GM23248 (cell line): ENCODE data around the gene CCN6. TPM values are rescaled to one million over a fixed set of nuclear protein-coding genes. Genes with fewer than 3 reads are reported as not detected.
"Not testable (repeated sequence)": the region's sequence is repeated elsewhere in the genome, so short reads cannot be mapped to it uniquely, and the experiment has no call there.

Source experiments
- DNase-seq: peaks from one replicate; pipeline ENCODE4 v3.0.0-alpha.2; 2015
- H2AFZ ChIP-seq: fragments of 200-600 bp; sonication (generic); 2 replicates; pipeline ENCODE4 v1.6.1; 2016; ENCODE audit warnings: antibody characterized with exemption
- H3F3A ChIP-seq: fragments of 200-600 bp; sonication (generic); 2 replicates; pipeline ENCODE4 v1.6.1; 2016; ENCODE audit warnings: mild to moderate bottlenecking, antibody characterized with exemption, mixed run types; ENCODE audit not compliant: insufficient read depth
- H3K27ac ChIP-seq: fragments of 200-600 bp; sonication (generic); 2 replicates; pipeline ENCODE4 v1.5.1; 2016; ENCODE audit warnings: mild to moderate bottlenecking
- H3K27me3 ChIP-seq: fragments of 200-600 bp; sonication (generic); replicated peaks from 2 replicates; pipeline ENCODE4 v1.6.1; 2016; ENCODE audit warnings: mild to moderate bottlenecking; ENCODE audit not compliant: insufficient read depth
- H3K36me3 ChIP-seq: fragments of 200-600 bp; sonication (generic); 2 replicates; pipeline ENCODE4 v1.6.1; 2016; ENCODE audit warnings: low read depth, mild to moderate bottlenecking
- H3K4me1 ChIP-seq: fragments of 200-600 bp; sonication (generic); 2 replicates; pipeline ENCODE4 v1.6.1; 2016; ENCODE audit warnings: mild to moderate bottlenecking; ENCODE audit not compliant: insufficient read depth
- H3K4me2 ChIP-seq: fragments of 200-600 bp; sonication (generic); one replicate; pipeline ENCODE4 v1.6.1; 2016; ENCODE audit warnings: mild to moderate bottlenecking; ENCODE audit not compliant: unreplicated experiment
- H3K4me3 ChIP-seq: fragments of 200-600 bp; sonication (generic); 2 replicates; pipeline ENCODE4 v1.5.1; 2016; ENCODE audit warnings: mild to moderate bottlenecking
- H3K79me2 ChIP-seq: fragments of 200-600 bp; sonication (generic); 2 replicates; pipeline ENCODE4 v1.6.1; 2016; ENCODE audit warnings: mild to moderate bottlenecking; ENCODE audit not compliant: insufficient read depth
- H3K9ac ChIP-seq: fragments of 200-600 bp; sonication (generic); 2 replicates; pipeline ENCODE4 v1.6.1; 2016; ENCODE audit warnings: mild to moderate bottlenecking
- H3K9me2 ChIP-seq: fragments of 200-600 bp; sonication (generic); 2 replicates; pipeline ENCODE4 v1.6.1; 2016; ENCODE audit warnings: mixed run types, mild to moderate bottlenecking, moderate library complexity; ENCODE audit not compliant: insufficient read depth
- H3K9me3 ChIP-seq: fragments of 200-600 bp; sonication (generic); one replicate; pipeline ENCODE4 v1.6.1; 2017; ENCODE audit warnings: low read depth
- H4K20me1 ChIP-seq: fragments of 200-600 bp; sonication (generic); 2 replicates; pipeline ENCODE4 v1.6.0; 2016; ENCODE audit not compliant: insufficient read depth
- EZH2 ChIP-seq: fragments of 200-600 bp; sonication (generic); IDR thresholded peaks from 2 replicates; pipeline ENCODE4 v1.6.1; 2018; ENCODE audit warnings: antibody characterized with exemption, mild to moderate bottlenecking; ENCODE audit not compliant: insufficient read depth, poor library complexity, severe bottlenecking
- EZH2phosphoT487 ChIP-seq: fragments of 200-600 bp; sonication (generic); IDR thresholded peaks from 2 replicates; pipeline ENCODE4 v1.6.1; 2018; ENCODE audit warnings: antibody characterized with exemption, moderate library complexity, mild to moderate bottlenecking, low read depth; ENCODE audit not compliant: insufficient read depth
- WGBS, 2 experiments: methylation state at CpG; one replicate each; pipeline ENCODE4 v1.1.6; 2015 to 2017; ENCODE audit warnings: low lambda C conversion rate in 2 of 2, low coverage in 1 of 2; ENCODE audit errors: missing lambda C conversion rate in 2 of 2; 5-methylcytosine and 5-hydroxymethylcytosine counted together
- in situ Hi-C: fragments of 300-500 bp; cut with MboI; formaldehyde crosslinking; loops from 2 replicates; pipeline ENCODE4 v1.15.0; 2020
- polyA plus RNA-seq: library from polyadenylated mRNA; unstranded; fragments of >200 nt; fragmentation: Nextera tagmentation; extraction: Ambion mirVana; gene quantifications from 2 replicates; pipeline ENCODE4 v1.2.1, GENCODE V29; 2016
- total RNA-seq: library from RNA; depleted of rRNA; stranded (reverse); fragments of >200 nt; shearing (Covaris generic); gene quantifications from 2 replicates; pipeline ENCODE4 v1.2.3, GENCODE V29; 2014

CCN6 gene
- total and polyA plus RNA-seq, 2 experiments from 2014 or later: 0.48 TPM; not detected in 1

GRCh38 chr6:112100561-112100960, 46.7 kb downstream of the CCN6 start:
- H3K9ac ChIP-seq: no peak overlapping the region
- H3K36me3 ChIP-seq: peaks cover 18% of the 10 kb centered on the region
- TF ChIP-seq EZH2: no peak
- no peak for TF ChIP-seq EZH2phosphoT487
- in situ Hi-C loops: no loop called here
- no peak for DNase-seq
- H3K79me2 ChIP-seq: no peaks in the 10 kb centered on the region
- H3K9me2 ChIP-seq: no peaks in the 10 kb centered on the region
- H3K4me2 ChIP-seq: no peak overlapping the region
- no peak overlapping the region for H2AFZ ChIP-seq
- 99 to 100% methylated on average over 4 of the region's 4 CpGs for WGBS, 2 experiments
- H3K27me3 ChIP-seq: no peaks in the 10 kb centered on the region
- H3F3A ChIP-seq: peaks cover 88% of the 10 kb centered on the region
- no peak overlapping the region for H3K27ac ChIP-seq
- H3K4me3 ChIP-seq: no peak overlapping the region
- H4K20me1 ChIP-seq: no peaks in the 10 kb centered on the region
- no peaks in the 10 kb centered on the region for H3K9me3 ChIP-seq
- H3K4me1 ChIP-seq: no peaks in the 10 kb centered on the region

DNA sequence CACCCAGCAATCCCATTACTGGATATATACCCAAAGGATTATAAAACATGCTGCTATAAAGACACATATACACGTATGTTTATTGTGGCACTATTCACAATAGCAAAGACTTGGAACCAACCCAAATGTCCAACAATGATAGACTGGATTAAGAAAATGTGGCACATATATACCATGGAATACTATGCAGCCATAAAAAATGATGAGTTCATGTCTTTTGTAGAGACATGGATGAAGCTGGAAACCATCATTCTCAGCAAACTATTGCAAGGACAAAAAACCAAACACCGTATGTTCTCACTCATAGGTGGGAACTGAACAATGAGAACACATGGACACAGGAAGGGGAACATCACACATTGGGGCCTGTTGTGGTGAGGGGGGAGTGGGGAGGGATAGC, 52.1 kb downstream of the CCN6 start:
- H3K9me2 ChIP-seq, H3K79me2 ChIP-seq, H3K4me1 ChIP-seq, H3K9me3 ChIP-seq, H3K4me3 ChIP-seq, H3K4me2 ChIP-seq, in situ Hi-C loops, H2AFZ ChIP-seq, H3K27ac ChIP-seq, DNase-seq, H4K20me1 ChIP-seq, H3K27me3 ChIP-seq, H3K9ac ChIP-seq: not testable (repeated sequence)
- Histone ChIP-seq H3F3A (peaks cover 98% of the 10 kb centered on the region), H3K36me3 (peaks cover 70% of the 10 kb centered on the region)
- WGBS, 2 experiments: 93 to 100% methylated on average over 2 of the region's 2 CpGs

DNA sequence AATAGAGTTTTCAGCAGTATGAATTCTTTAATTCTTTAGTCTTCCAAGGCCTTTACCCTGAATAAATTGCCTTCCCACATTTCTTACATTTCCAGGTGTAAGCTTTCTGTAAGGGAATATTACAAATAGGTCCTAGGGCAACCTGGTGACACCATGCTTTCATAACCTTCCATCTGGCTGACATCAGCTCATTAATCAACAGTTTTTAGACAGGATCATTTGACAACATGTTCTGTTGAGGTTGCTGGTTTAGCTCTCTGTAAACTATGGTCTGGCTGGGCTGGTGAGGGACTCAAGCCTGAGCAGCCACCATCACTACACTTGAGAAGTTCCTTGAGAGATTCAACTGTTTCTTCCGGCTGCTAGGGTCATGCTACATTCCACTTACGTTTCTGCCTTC, 52.7 kb downstream of the CCN6 start:
- Histone ChIP-seq H3K4me1 (no peaks in the 10 kb centered on the region), H3K27ac (no peak overlapping the region), H3K4me3 (no peak overlapping the region), H3K9me2 (no peaks in the 10 kb centered on the region), H3K9me3 (no peaks in the 10 kb centered on the region), H3K9ac (no peak overlapping the region), H3K27me3 (no peaks in the 10 kb centered on the region), H3K4me2 (no peak overlapping the region), H4K20me1 (no peaks in the 10 kb centered on the region), H3K79me2 (no peaks in the 10 kb centered on the region), H2AFZ (no peak overlapping the region), H3F3A (peaks cover 98% of the 10 kb centered on the region), H3K36me3 (peaks cover 70% of the 10 kb centered on the region)
- TF ChIP-seq EZH2 (no peak), EZH2phosphoT487 (no peak)
- in situ Hi-C loops: no loop called here
- WGBS, 2 experiments: 57 to 59% methylated on average over 2 of the region's 2 CpGs
- DNase-seq: no peak

- TF ChIP-seq EZH2 (no peak), EZH2phosphoT487 (no peak)
- Histone ChIP-seq H3K4me1 (no peaks in the 10 kb centered on the region), H3K36me3 (peaks cover 88% of the 10 kb centered on the region), H2AFZ (no peak overlapping the region), H3K9ac (no peak overlapping the region), H3K4me3 (no peak overlapping the region), H4K20me1 (no peaks in the 10 kb centered on the region), H3K27me3 (no peaks in the 10 kb centered on the region), H3K79me2 (no peaks in the 10 kb centered on the region), H3K9me2 (no peaks in the 10 kb centered on the region), H3K9me3 (no peaks in the 10 kb centered on the region), H3K4me2 (no peak overlapping the region), H3K27ac (no peak overlapping the region), H3F3A (peaks cover 96% of the 10 kb centered on the region)
- no peak for DNase-seq
- WGBS, 2 experiments: 66 to 74% methylated on average over 9 of the region's 9 CpGs
- in situ Hi-C loops: no loop called here
These were observed 55.4 kb downstream of the CCN6 start for GRCh38 chr6:112109262-112109661.

GRCh38 chr6:112113431-112113830, 59.5 kb downstream of the CCN6 start:
- Histone ChIP-seq H3K9me2 (no peaks in the 10 kb centered on the region), H3K27ac (no peak overlapping the region), H3K9me3 (no peaks in the 10 kb centered on the region), H3K9ac (0 out of 2 replicates have a peak overlapping the region, but pooled peaks have one; percentile 10), H3K36me3 (peaks cover 100% of the 10 kb centered on the region), H3K4me3 (no peak overlapping the region), H3K27me3 (no peaks in the 10 kb centered on the region), H3K79me2 (no peaks in the 10 kb centered on the region), H3F3A (peaks cover 92% of the 10 kb centered on the region), H3K4me2 (no peak overlapping the region), H4K20me1 (no peaks in the 10 kb centered on the region), H3K4me1 (peaks cover 14% of the 10 kb centered on the region), H2AFZ (no peak overlapping the region)
- DNase-seq: no peak
- WGBS, 2 experiments: 67 to 71% methylated on average over 3 of the region's 3 CpGs
- in situ Hi-C loops: no loop called here
- TF ChIP-seq EZH2phosphoT487 (no peak), EZH2 (no peak)
